Esophagus muscularis mucosa (tissue), 4 donors: ENCODE measurements around the gene RSBN1L. TPM values are rescaled to one million over a fixed set of nuclear protein-coding genes. Genes with fewer than 3 reads are reported as not detected.

Experiments used
- DNase-seq: peaks from one replicate; pipeline ENCODE4 v3.0.0-alpha.2; 2017; ENCODE audit errors: extremely low spot score
- H3K27ac ChIP-seq, 4 donors: fragments of 200-600 bp; sonication (generic); replicated peaks in 1 of 4; 1 replicate in 3 of 4; 2 replicates in 1 of 4; pipeline ENCODE4 v1.5.1; 2016 to 2019; ENCODE audit warnings: mild to moderate bottlenecking in 1 of 4
- H3K27me3 ChIP-seq, 4 donors: fragments of 200-600 bp; sonication (generic); one replicate each; pipeline versions ENCODE4 v1.5.1 to v1.6.0; 2016 to 2019
- H3K36me3 ChIP-seq, 4 donors: fragments of 200-600 bp; sonication (generic); one replicate each; pipeline ENCODE4 v1.5.1; 2016 to 2019
- H3K4me1 ChIP-seq, 4 donors: fragments of 200-600 bp; sonication (generic); one replicate each; pipeline ENCODE4 v1.5.1; 2016 to 2019
- H3K4me3 ChIP-seq, 4 donors: fragments of 200-600 bp; sonication (generic); 1 replicate in 2 of 4; 2 replicates in 2 of 4; pipeline ENCODE4 v1.5.1; 2016 to 2019; ENCODE audit warnings: mild to moderate bottlenecking in 4 of 4, moderate library complexity in 1 of 4
- H3K9me3 ChIP-seq, 4 donors: fragments of 200-600 bp; sonication (generic); 1 replicate in 3 of 4; 2 replicates in 1 of 4; pipeline ENCODE4 v1.5.1; 2016 to 2019
- CTCF ChIP-seq, 3 experiments: fragments of 200-600 bp in 2 of 3; fragments of 450-650 bp in 1 of 3; sonication (generic) in 2 of 3; IDR thresholded peaks; one replicate each; pipeline ENCODE4 v1.5.1; 2017 to 2019; ENCODE audit warnings: antibody characterized with exemption in 3 of 3, mild to moderate bottlenecking in 2 of 3, moderate library complexity in 1 of 3
- EP300 ChIP-seq: sonication (generic); formaldehyde crosslinking; IDR thresholded peaks from one replicate; pipeline ENCODE4 v1.6.1; 2017; ENCODE audit warnings: antibody characterized with exemption
- POLR2A ChIP-seq: fragments of 450-650 bp; IDR thresholded peaks from one replicate; pipeline ENCODE4 v1.6.1; 2017; ENCODE audit warnings: antibody characterized with exemption, moderate library complexity, mild to moderate bottlenecking, low read depth
- POLR2AphosphoS5 ChIP-seq, 2 donors: sonication (generic); formaldehyde crosslinking; IDR thresholded peaks; one replicate each; pipeline ENCODE4 v1.6.1; 2017; ENCODE audit warnings: antibody characterized with exemption in 2 of 2
- WGBS: methylation state at CpG from one replicate; pipeline ENCODE4 v1.1.5; 2018; 5-methylcytosine and 5-hydroxymethylcytosine counted together
- intact Hi-C: fragments of 100-400 bp; cut with DNase I; formaldehyde crosslinking; loops from one replicate; pipeline ENCODE4 v1.15.1; 2023
- total RNA-seq, 4 donors: library from RNA; depleted of rRNA; stranded (reverse); fragments of >200 nt; gene quantifications; one replicate each; pipeline versions ENCODE4 v1.1.0 to v1.2.1, GENCODE V29; 2016

The RSBN1L gene
- total RNA-seq, 4 donors from 2014 or later, result 17.0 to 36.5 (median 25.9) TPM

- no peak overlapping the region for H3K27ac ChIP-seq
- no peaks in the 10 kb centered on the region for H3K9me3 ChIP-seq
- peaks cover 29 to 69% (median 61%) of the 10 kb centered on the region in 4 donors for H3K4me1 ChIP-seq
- peaks cover 0 to 11% (median 0%) of the 10 kb centered on the region in 4 donors for H3K36me3 ChIP-seq
- TF ChIP-seq EP300 (no peak), POLR2A (no peak), CTCF (IDR thresholded peaks at IDR 0.05) (no peak), POLR2AphosphoS5 (IDR thresholded peaks at IDR 0.05) (no peak)
- WGBS, result 87% methylated on average over 14 of the region's 14 CpGs
- DNase-seq, result no peak
- H3K27me3 ChIP-seq, result no peaks in the 10 kb centered on the region
- peak overlapping the region; percentile 81 to 99 (median 86) for H3K4me3 ChIP-seq
- intact Hi-C loops, result no loop called here
Measured at GRCh38 chr7:77693830-77694583, 2.3 kb upstream of the RSBN1L start.

- Histone ChIP-seq H3K4me3 (peak overlapping the region; percentile 81 to 99 (median 86)), H3K9me3 (no peaks in the 10 kb centered on the region), H3K27ac (peak overlapping the region; percentile 96 to 99 (median 96)), H3K36me3 (no peaks in the 10 kb centered on the region), H3K4me1 (peaks cover 35 to 75% (median 74%) of the 10 kb centered on the region in 4 donors), H3K27me3 (no peaks in the 10 kb centered on the region)
- intact Hi-C loops, result loop anchor here (5.0 kb wide), 1 partner anchor 60 kb away; no protein-coding TSS in a partner anchor
- under 1% methylated on average over 29 of the region's 67 CpGs for WGBS
- peak in 1 of 2 donors; percentile 79 for TF ChIP-seq POLR2AphosphoS5 (IDR thresholded peaks at IDR 0.05)
- TF ChIP-seq POLR2A, result no peak
- no peak for TF ChIP-seq EP300
- TF ChIP-seq CTCF (IDR thresholded peaks at IDR 0.05), result no peak
- DNase-seq, result peak; percentile 92
Measured at GRCh38 chr7:77696643-77697534, 630 bp downstream of the RSBN1L start.

- WGBS, result under 1% methylated on average over 10 of the region's 10 CpGs
- intact Hi-C loops, result loop anchor here (5.0 kb wide), 1 partner anchor 60 kb away; no protein-coding TSS in a partner anchor
- TF ChIP-seq EP300, result no peak
- TF ChIP-seq POLR2AphosphoS5 (IDR thresholded peaks at IDR 0.05), result peak; percentile 14 to 93
- no peak for TF ChIP-seq CTCF (IDR thresholded peaks at IDR 0.05)
- peak overlapping the region; percentile 96 to 99 (median 96) for H3K27ac ChIP-seq
- no peaks in the 10 kb centered on the region for H3K36me3 ChIP-seq
- DNase-seq, result no peak
- H3K27me3 ChIP-seq, result no peaks in the 10 kb centered on the region
- peaks cover 36 to 77% (median 72%) of the 10 kb centered on the region in 4 donors for H3K4me1 ChIP-seq
- peak overlapping the region; percentile 81 to 99 (median 86) for H3K4me3 ChIP-seq
- no peaks in the 10 kb centered on the region for H3K9me3 ChIP-seq
Measured at GRCh38 chr7:77697535-77697831, 1.2 kb downstream of the RSBN1L start.

- H3K4me3 ChIP-seq, result peak overlapping the region; percentile 81 to 99 (median 86)
- peak overlapping the region; percentile 96 to 99 (median 96) for H3K27ac ChIP-seq
- peaks cover 38 to 77% (median 72%) of the 10 kb centered on the region in 4 donors for H3K4me1 ChIP-seq
- DNase-seq, result no peak
- no peaks in the 10 kb centered on the region for H3K9me3 ChIP-seq
- intact Hi-C loops, result loop anchor here (5.0 kb wide), 1 partner anchor 59 kb away; no protein-coding TSS in a partner anchor
- H3K36me3 ChIP-seq, result no peaks in the 10 kb centered on the region
- TF ChIP-seq EP300 (no peak), CTCF (IDR thresholded peaks at IDR 0.05) (no peak), POLR2AphosphoS5 (IDR thresholded peaks at IDR 0.05) (no peak), POLR2A (no peak)
- no peaks in the 10 kb centered on the region for H3K27me3 ChIP-seq
Measured at GRCh38 chr7:77698042-77698625, 1.9 kb downstream of the RSBN1L start.
